NCI-H1930 (cell line): ENCODE data around the gene ZEB2.

Experiments used
- DNase-seq, 2 experiments: peaks; one replicate each; lab custom pipeline; 2025; lab: John Stamatoyannopoulos, UW

Gene ZEB2

DNA sequence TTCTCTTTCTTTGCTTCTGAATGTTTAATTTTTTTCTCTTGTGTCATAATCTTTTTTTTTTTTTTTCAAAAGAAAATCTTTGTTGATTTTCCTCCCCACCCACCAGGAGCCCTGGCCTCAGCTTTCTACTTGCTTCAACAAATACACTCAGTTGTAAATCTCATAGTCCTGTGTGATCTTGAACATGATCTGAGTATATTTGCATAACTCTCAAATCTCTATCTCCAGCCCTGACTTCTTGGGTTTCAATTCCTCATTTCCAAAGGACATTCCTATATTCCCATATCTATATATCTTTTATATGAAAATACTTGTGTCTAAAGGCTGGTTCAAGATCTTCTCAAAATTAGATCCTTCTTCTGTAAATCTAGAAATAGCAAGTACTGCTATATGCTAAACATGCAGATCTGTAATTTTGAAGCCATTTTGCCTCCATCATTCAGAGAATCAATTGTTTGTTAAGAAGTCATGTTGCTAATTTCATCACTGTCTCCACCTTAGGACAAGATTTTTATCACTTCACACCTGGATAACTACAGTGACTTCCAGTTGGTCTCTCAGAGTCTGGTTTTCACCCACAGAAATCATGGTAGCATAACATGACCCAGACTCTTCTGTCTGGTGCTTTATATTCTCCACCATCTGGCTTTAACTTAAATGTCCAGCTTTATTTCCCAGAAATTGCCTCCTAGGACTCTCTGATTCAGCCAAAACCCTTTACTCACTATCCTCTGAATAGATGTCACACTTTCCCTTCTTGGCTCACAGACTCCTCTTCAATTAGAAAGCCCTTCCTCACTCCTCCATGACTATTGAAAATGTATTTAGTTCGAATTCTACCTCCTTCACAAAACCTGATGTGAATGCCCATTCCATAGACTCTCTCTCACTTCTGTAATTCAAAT lies 98.1 kb downstream of the ZEB2 start:
- DNase-seq: no peak

DNA sequence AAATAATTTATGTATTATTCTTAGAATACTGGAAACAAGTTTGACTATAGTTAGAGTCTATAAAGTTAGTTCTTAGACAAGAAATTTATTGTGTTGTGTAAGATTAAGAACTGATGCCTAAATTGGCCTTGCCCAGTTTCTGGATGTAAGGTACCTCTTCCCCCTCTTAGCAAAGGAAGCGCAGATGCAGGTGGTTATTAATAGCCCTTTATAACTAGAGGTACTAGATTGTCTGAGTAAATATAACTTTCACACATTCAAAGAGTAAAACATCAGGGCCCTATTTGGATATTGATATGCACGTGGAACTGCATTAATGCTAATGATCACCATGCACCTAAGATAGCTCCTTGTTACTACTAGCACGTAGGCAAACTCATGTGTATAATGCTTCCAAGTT lies 100.7 kb downstream of the ZEB2 start:
- DNase-seq: no peak

DNA sequence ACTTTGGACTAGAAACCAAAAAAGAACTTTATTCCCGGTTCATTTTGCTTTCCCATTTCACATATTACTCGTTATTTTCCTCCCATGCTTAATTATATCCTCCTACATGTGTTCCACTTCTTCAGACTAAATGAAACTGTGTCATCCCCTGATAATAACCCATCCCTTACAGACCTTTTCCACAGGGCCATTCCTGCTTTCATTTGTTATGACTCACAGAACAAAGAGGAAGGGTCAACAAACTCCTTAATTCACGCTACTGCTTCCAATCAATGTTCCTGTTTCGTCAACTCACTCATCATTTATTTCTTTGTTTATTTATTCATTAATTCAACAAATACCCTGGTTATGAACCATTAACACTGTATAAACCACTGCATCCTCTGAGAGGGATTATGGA lies 104.5 kb downstream of the ZEB2 start:
- no peak for DNase-seq

DNA sequence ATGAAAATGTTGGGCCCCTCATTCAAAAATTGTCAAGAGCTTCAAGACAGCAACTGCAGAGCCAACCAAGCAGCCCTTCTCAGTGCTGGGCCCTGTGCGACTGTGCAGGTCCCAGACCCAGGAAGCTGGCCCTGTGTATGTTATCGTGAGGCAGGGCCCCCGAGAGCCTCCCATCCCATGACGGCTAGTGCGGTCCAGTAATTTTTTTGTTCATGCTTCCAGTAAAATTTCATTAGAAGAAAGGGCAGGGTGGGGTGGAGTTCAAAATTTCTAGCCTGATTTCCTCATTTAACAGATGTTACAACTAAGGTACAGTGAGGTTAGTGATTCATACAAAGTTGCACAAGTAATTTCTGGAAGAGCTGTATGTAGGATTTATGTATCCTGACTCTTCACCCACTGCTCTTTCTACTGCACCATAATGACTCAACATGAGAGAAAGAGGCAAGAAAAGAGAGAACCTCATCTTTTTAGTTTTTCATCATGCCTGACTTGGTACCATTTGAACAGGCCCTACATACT lies 105.5 kb downstream of the ZEB2 start:
- DNase-seq: no peak

DNA sequence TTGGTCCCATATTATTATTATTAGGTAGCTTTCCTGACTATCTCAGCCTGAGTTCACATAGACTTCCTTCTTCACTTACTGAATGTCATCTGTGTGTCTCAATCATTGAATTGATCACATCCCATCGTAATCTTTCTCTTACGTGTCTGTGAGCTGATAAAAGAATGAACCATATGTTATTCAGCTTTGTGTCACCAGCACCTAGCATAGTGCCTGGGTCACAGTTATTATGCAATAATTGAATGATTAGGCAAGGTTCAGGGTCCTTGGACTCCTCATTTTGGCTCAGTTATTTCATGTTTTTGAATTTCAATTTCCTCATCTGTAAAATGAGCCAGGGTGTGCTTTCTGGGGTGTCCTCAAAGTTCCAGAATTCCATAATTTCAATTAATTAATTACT lies 107.2 kb downstream of the ZEB2 start:
- DNase-seq: no peak

DNA sequence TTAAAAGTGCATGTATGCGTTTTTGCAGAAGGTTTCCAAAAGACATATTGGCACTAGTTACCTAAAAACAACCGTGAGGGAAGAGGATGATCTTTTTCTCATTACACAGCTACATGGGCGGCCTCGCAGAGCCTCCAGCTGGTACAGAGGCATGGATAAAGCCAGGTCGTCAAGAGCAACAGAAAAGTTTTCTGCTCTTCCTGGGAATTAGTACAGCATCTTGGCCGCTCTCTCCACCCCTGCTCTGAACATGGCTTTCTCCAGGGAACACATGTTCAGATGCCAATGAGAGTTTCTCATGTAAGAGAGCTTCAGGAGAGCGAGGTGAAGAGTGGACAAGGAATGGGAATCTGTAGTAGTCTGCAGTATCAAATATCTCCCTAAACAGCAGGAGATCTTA lies 108.4 kb downstream of the ZEB2 start:
- DNase-seq: no peak

DNA sequence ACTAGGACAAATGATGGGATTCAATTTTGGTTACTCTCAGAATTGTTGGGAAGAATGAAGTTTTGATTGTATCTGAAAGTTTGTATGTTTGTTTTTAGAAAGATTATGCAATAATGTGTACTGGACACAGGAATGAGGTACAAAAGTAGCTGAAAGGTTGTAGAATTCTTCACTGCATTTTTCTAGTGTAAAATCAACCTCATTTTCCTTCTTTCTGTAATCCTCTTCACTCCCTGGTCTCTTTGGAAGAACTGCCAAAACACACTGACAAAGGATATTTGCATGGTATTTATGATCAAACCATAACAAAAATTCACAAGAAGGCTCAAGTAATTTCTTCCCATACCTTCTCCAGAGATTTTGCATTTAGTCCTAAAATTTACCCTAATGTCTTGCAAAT lies 110.7 kb downstream of the ZEB2 start:
- no peak for DNase-seq

DNA sequence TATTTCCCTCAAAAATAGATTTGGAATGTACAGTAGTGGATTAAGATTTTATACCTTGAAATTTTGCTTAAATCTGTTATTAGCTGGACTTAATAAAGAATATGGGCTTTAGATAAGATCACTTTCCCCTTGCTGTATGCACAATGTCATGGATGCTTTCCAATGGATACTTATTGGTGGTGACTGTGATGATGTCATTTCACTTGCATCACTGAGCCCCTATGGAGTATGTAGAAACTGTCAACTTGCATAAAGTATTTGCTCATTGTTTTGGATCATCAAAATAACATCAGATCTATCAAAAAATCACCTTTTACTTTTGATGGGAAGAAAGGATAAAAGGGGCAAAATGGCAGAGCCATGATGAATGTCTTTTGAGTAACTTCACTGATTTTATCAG lies 112.7 kb downstream of the ZEB2 start:
- no peak for DNase-seq

DNA sequence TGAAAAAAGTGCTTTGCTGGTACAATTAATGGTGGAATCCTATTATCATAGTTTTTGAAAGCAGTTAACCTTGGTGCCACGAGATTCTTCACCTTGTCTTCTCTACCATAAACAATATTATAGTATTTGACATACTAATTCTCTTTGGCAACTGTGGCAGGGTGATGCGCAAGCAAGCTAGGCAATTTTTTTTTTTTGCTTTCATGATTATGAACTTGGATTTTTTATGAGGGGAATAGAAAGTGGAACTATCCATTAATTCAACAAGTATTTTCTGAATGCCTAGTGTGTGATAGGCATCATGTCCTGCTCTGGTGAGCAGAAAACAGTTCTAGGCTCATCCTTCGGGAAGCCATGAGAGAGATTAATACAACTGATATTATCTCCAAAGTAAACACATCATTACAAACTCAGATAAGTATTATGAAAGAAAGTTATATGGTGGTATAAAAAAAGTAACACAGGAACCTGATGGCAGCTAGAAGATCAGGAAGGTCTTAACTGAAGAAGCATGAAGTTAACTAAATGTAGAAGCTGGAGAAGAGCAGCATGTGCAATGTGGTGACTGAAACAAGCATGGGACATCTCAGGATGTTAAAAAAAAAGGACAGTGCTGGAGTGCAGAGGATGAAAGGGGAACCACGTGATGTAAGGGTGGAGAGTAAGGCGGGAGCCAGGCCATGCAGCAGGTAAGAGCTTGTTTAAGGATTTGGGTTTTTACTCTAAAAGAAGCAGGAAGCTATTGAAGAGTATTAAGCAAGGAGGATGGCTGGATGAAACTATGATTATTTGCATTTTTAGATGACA lies 113.7 kb downstream of the ZEB2 start:
- no peak for DNase-seq

DNA sequence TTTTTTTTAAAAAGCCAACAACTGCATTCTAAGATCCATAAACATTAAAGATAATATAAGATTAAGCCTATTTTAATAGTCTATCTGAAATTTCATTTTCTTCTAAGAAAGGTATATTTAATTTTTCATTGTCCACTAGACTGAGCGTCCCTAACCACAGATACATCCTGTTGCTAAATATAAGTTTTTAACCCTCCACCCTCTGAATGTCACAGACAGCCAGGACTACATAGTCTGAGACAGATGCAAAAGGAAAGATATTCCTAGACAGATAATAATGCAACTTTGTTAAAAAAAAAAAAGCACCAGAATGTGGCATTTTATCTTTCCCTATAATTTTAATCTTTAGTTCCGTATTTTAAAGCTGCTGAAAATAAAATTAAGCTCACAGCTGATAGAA lies 114.6 kb downstream of the ZEB2 start:
- DNase-seq: no peak

DNA sequence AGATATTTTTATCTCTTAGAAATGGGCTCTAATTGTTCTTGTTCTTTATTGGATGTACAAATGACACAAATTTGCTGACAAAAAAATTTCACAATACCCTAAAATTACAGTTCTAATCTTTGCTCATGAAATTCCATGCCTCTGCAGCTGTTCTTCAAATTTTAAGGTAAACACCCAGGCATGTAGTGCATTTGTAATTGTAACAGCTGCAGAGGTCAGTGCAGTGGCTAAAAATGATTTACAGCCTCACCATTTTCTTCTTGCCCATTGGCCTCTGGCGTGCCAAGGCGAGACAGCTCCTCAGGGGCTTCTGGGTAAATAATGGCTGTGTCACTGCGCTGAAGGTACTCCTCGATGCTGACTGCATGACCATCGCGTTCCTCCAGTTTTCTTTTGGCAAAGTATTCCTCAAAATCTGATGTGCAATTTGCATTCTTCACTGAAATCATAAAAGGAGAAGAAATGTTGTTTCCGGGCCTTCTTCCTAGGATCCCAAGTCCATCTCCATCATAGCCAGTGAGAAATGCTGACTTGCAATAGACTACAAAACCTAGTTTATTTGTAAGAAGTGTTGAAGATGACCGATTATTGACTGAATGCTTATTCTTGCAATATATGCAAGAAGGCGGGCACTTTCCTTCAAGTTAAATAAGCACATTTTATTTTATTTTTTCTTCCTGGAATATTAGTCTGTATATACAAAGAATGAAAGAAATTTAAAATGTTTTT lies 115.2 kb downstream of the ZEB2 start:
- no peak for DNase-seq

DNA sequence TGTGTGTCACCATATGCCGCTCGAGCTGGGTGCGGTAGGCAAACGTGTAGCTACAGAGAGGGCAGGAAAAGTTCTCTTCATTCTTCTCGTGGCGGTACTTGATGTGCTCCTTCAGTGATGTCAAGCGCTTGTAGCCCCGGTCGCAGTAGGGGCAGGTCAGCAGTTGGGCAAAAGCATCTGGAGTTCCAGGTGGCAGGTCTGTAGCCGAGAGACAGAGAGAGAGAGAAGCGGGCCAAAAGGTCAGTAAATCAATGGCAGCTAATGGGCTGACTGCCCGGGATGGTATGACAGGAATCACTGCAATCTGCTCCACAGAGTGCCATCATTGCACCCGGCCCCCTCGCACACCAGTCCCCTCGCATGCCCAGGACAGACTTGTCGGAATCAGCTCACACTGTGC lies 116.0 kb downstream of the ZEB2 start:
- no peak for DNase-seq

DNA sequence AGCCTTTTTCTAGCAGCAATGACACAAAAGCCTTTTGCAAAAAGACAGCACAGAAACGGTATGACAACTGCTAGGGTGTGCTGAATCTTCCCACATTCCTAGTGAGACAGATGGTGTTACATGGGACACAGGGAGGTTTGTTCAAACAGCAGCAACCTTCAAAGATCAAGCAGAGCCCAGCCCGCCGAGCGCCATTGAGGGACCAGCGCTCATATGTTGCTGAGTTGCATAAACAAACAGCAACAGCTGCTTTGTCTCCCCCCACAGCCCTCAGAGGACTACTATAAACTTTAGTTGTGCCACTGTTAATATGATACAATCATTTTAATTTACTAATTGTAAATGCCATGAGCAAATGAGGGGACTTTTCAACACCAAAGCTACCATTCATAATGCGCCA lies 117.7 kb downstream of the ZEB2 start:
- DNase-seq: no peak

DNA sequence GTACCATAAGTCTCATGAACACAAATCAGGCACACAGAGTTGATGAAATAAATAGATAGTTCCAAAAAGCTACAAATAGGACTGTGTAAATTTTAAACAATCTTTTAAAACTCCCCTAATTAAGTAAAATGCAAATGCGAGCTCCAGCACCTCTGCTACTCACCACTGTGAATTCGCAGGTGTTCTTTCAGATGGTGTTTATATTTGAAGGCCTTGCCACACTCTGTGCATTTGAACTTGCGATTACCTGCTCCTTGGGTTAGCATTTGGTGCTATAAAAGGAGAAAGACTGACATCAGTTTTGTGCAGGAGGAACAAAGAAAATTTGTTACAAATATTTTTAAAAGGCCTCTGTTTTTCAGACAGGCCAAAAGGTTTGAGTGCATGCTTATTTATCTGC lies 118.9 kb downstream of the ZEB2 start:
- DNase-seq: no peak

DNA sequence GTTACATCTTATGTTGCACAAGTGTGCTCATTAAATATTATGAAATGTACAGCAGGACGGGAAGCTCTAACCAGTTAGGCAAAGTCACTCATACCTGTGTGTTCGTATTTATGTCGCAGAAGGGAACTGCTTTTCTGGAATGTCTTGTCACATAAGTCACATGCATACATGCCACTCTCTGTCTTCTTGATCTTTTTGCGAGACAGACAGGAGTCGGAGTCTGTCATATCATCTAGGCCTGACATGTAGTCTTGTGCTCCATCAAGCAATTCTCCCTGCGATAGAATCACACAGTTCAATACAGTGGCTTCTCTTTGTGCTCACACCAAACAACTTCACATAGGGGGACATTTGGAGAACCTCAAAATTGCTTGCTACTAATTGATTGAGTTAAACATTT lies 123.6 kb downstream of the ZEB2 start:
- no peak for DNase-seq

DNA sequence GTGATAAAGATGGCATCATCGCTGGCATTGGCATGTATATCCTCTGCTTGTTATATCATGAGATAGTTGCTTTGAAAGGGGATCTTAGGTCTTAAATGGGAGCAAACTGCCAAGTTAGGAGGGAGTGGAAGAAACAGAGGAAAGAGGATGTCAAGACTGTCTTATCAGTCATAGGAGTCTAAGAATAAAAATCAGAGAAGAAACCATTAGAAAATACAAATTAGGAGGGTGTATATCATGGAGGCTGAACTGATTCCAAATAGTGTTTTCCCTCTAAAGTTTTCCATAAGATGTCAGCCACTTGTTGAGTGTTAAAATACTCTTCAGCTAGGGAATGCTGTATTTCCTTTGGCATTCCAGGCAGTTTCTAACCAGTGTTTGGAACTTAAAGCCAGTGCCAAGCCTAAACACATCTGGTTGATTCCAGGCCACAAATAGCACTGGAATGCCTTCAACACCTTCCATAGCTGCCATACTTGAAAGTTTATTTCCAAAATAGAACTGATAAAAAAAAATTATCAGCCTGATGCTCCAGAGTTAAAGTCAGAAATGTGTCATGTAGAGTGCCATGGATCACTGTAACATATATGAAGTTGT lies 129.4 kb downstream of the ZEB2 start:
- no peak for DNase-seq

DNA sequence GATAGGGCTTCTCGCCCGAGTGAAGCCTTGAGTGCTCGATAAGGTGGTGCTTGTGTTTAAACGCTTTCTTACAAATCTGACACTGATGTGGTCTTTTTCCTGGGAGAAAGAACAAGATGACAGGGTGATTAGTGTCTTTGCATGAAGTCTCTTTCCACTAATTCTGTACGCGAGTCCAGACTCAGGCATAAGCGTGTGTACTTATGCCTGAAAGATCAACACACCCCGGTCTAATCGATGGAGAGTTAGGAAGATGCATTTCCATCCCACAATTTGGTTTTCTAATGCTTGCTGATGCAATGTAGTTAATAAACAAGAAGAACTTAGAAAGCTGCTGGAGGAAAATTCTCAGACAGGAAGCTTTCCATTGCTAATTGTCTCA lies 130.0 kb downstream of the ZEB2 start:
- no peak for DNase-seq

DNA sequence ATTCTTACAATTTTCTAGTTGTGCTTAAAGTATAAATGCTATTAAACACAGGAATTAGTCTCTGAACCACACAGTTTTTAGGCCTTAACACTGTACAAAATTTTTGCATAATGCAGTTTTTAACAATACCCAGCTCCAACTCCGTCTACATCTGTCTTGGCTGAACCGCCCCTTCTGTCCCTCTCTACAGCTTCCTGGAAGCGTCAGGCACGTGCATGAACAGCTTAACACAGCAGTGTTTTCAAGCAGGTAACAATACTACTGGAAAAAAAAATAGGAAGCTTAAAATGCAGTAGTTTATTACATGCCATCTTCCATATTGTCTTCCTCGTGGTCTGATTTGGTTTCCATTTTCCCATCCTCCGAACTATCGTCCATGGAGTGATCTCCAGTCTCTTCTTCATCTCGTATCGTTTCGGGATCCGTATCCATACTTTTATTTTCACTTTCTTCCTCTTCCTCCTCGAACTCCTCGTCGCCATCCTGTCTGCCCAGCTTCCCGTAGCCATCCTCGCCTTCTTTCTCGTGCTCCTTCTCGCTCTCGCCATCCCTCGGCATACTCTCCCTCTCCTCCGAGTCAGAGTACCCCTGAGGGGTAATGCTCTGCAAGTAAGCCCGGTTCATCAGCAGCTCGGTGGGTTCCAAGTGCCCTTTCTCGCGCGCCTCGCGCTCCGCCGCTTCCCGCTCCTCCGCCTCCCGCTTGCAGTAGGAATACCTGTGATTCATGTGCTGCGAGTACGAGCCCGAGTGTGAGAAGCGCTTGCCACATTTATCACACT lies 130.6 kb downstream of the ZEB2 start:
- no peak for DNase-seq

DNA sequence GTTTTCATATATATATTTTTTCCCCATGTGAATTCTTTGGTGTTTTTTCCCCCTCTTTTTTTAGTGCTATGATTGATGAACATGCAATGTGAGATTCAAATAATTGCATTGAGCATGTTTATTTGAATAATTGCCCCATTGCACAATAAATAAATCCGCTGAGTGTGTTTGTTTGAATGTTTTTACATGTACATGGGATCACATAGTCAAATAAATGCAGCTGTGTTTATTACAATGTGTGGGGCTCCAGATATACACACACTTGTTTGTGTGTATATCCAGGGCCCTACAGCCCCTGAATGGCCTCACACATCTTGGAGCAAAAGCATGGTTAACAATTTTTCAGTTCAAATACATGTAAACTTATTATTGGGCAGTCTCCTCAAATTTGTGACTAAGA lies 134.5 kb downstream of the ZEB2 start:
- no peak for DNase-seq

DNA sequence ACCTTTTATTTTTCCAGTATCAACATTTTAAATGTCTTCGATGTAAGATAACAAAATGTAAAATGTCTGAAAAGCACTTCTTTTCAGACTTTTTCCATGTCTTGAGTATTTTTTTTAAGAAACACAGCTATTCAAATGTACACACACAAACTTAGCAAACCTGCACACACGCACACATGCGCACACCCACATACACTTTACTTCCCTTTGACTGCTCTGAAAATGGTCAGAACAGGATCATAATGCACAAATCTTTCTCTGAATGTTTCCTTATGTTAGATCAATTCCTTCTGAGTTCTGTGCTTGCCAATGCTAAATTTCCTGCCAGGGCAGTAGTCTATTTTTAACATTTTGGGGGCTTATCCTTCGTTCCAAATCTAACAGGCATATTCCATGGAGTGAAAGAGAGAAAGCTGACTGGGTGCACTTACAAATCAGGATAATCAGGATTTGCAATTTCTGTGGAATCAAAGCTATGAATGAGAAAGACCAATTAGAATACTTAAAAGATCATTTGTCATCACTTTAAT lies 136.3 kb downstream of the ZEB2 start:
- DNase-seq: no peak

DNA sequence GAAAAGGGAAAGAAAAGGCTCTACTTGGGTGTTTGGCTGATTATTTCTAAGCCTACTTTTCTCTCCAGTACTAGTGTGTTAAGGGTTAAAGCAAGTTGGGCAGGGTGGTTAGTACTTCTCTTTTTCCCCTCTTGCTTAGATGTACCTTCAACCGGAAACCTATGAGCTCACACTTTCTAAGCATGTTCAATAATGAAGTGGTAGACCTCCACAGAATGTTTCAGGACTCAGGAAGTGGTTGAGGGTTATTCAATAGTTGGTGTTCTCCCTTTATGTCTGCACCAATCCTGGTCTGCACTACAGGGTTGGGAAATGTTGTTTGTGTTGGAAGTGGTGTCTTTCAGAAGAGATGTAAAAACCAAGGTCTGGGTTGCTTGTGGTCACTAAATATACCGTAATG lies 137.1 kb downstream of the ZEB2 start:
- no peak for DNase-seq
